Stimulated activated effector memory CD8-positive, alpha-beta T cell treated with anti-CD3 and anti-CD28 coated beads, Interleukin-12 subunit alpha, Interleukin-12 subunit beta, amount 100 ng/mL, for 72 hours (primary cell): ENCODE results near the gene SRRM2.

ENCODE experiments used
- ATAC-seq: fragments of 150-1000 bp; cut with Tn5 transposase; 2 replicates; pipeline ENCODE4 v1.10.0; 2021
- DNase-seq, 2 donors: peaks; one replicate each; pipeline ENCODE4 v3.0.0; 2021 to 2022; ENCODE audit warnings: low spot score in 2 of 2
- H3K27ac Mint-ChIP-seq: one replicate; pipeline ENCODE4 v1.8.0; 2022; ENCODE audit warnings: mild to moderate bottlenecking, mixed read lengths
- H3K36me3 Mint-ChIP-seq: one replicate; pipeline ENCODE4 v1.8.0; 2022; ENCODE audit warnings: mild to moderate bottlenecking, mixed read lengths
- H3K4me1 Mint-ChIP-seq: one replicate; pipeline ENCODE4 v1.8.0; 2022; ENCODE audit warnings: mixed read lengths
- H3K4me3 Mint-ChIP-seq: one replicate; pipeline ENCODE4 v1.8.0; 2022; ENCODE audit warnings: mild to moderate bottlenecking, mixed read lengths
- H3K9me3 Mint-ChIP-seq: one replicate; pipeline ENCODE4 v1.8.0; 2022; ENCODE audit warnings: mixed read lengths

Gene SRRM2

GRCh38 chr16:2743007-2743810 is 9.2 kb upstream of the SRRM2 start:
- H3K36me3 Mint-ChIP-seq: no peaks in the 10 kb centered on the region
- no peak overlapping the region for H3K4me3 Mint-ChIP-seq
- H3K4me1 Mint-ChIP-seq: no peaks in the 10 kb centered on the region
- peak overlapping the region; percentile 48 for H3K27ac Mint-ChIP-seq
- no peak for ATAC-seq
- no peak for DNase-seq
- H3K9me3 Mint-ChIP-seq: no peaks in the 10 kb centered on the region

DNA sequence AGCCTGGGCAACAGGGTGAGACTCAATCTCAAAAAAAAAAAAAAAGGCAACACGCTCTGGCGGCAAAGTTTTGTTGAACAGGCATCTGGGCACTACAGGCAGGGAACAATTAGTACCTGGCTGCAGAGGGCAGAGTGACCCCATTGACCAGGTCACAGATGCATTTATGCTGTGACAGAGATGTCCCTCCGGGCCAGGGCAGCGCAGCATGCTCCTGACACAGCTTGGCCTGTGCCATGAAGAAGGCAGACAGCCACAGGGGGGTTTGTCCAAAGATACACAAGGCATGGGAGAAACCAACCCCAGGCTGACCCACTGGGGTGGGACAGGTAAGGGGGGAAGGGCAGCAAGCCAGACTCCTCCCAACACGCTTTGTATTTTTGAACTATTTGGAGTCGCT is 7.7 kb upstream of the SRRM2 start:
- H3K9me3 Mint-ChIP-seq: no peaks in the 10 kb centered on the region
- H3K4me1 Mint-ChIP-seq: no peaks in the 10 kb centered on the region
- ATAC-seq: no peak
- H3K27ac Mint-ChIP-seq: no peak overlapping the region
- DNase-seq: no peak
- no peaks in the 10 kb centered on the region for H3K36me3 Mint-ChIP-seq
- no peak overlapping the region for H3K4me3 Mint-ChIP-seq

DNA sequence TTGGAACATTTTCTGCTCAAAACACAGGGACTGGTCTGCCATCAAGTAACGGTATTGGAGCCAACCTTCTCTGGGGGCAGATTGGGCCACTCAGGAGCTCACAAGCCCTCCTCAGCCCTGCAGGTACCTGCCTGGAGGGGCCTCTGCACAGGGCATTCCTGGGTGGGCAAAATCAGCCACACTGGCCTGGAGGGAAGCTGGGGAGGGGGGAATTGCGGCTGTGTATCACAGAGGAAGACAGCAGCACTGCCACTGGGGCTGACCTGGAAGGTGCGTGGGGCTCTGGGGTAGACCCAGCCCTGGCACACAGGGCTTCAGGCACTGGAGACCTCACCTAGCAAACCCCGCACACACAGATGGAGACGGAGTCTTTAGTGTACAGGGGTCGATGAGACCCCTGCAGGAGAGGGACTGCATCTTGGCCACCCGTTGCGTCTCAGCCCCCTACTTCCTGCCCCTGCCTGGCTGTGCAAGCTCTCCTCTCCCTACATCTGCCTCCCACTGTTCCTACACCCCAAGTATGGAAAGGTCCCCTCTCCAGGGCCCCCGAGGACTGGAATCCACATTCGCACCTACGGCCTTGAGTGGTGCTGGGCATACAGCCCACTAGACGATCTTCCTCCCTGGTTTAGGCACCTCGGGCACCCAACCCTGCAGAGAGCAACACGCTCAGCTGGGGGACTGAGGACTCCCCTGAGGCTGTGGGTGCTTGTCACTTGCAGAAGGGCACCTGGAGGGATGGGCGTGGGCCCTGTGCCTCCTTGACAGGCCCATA is 7.1 kb upstream of the SRRM2 start:
- ATAC-seq: no peak

DNA sequence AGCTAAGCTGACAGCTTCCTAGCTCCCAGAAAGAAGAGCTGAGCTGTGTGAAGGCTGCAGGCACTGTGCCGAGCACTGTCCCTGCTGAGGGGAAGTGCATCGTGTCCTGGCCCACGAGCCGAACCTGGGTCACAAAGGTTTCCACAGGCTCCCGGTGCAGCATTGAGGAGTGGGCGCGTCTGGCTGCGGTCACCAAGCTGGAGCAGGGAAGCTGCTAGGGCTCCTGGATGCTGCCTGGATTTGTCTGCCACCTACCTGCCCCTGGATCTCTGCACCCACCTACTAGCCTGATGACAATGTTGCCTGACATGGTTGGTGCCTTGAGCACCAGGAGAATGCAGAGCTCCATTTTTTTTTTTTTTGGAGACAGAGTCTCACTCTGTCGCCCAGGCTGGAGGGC is 6.5 kb upstream of the SRRM2 start:
- Mint-ChIP-seq H3K9me3 (no peaks in the 10 kb centered on the region), H3K27ac (no peak overlapping the region), H3K4me1 (peaks cover 11% of the 10 kb centered on the region), H3K4me3 (no peak overlapping the region), H3K36me3 (peaks cover 2% of the 10 kb centered on the region)
- no peak for ATAC-seq
- DNase-seq: no peak

More for the DNA sequence above, 7.1 kb upstream of the SRRM2 start:
- no peak overlapping the region for H3K27ac Mint-ChIP-seq
- H3K4me1 Mint-ChIP-seq: peaks cover 5% of the 10 kb centered on the region
- H3K36me3 Mint-ChIP-seq: no peaks in the 10 kb centered on the region
- DNase-seq: no peak
- H3K9me3 Mint-ChIP-seq: no peaks in the 10 kb centered on the region
- H3K4me3 Mint-ChIP-seq: no peak overlapping the region

GRCh38 chr16:2748757-2749455 is 3.5 kb upstream of the SRRM2 start:
- no peak for DNase-seq
- Mint-ChIP-seq H3K4me3 (no peak overlapping the region), H3K9me3 (no peaks in the 10 kb centered on the region), H3K4me1 (peaks cover 23% of the 10 kb centered on the region), H3K36me3 (peaks cover 30% of the 10 kb centered on the region), H3K27ac (no peak overlapping the region)
- ATAC-seq: no peak

- Mint-ChIP-seq H3K4me1 (peaks cover 29% of the 10 kb centered on the region), H3K27ac (no peak overlapping the region), H3K9me3 (no peaks in the 10 kb centered on the region), H3K36me3 (peaks cover 36% of the 10 kb centered on the region), H3K4me3 (no peak overlapping the region)
- ATAC-seq (no peak), DNase-seq (no peak)
Measured at GRCh38 chr16:2749476-2749875, 3.0 kb upstream of the SRRM2 start.

DNA sequence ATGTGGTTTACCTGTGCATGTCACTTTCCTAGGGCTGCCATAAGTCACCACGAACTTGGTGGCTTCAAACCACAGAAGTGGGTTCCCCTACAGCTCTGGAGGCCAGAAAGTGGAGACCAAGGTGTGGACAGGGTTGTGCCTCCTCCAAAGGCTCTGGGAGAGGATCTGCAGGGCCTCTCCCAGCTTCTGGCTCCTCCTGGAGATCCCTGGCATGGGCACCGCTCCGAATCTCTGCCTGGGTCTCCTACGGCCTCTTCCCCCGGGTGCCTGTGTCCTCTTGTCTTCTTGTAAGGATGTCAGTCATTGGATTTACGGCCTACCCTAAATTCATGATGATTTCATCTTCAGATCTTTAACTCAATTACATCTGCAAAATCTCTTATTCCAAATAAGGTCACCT is 2.5 kb upstream of the SRRM2 start:
- peaks cover 33% of the 10 kb centered on the region for H3K4me1 Mint-ChIP-seq
- DNase-seq (no peak), ATAC-seq (no peak)
- H3K27ac Mint-ChIP-seq: peak overlapping the region; percentile 98
- peak overlapping the region; percentile 94 for H3K4me3 Mint-ChIP-seq
- peaks cover 41% of the 10 kb centered on the region for H3K36me3 Mint-ChIP-seq
- H3K9me3 Mint-ChIP-seq: no peaks in the 10 kb centered on the region

DNA sequence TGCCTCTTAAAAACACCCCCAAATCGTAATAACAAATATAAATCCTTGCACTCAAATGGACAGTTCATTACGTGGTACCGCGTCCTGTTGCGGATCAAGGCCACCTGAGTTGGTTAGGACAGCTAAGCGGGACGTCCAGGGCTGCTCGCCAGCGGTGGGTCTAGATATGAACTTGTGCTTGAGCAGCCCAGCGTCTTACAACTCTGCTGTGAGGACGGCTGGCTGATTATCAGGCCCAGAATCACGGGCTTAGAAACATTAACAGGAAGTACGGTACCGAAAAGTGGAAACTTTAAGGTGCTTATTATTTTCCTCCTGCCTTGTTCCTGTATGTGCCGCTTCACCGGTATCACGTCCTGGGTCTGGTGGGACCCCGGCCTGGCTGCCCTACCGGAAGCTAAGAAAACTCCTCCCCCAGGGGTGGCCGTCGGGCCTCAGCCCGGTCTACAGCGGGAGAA is 832 bp upstream of the SRRM2 start:
- no peak for DNase-seq
- H3K9me3 Mint-ChIP-seq: no peaks in the 10 kb centered on the region

GRCh38 chr16:2752850-2753732 is 653 bp downstream of the SRRM2 start:
- Mint-ChIP-seq H3K9me3 (no peaks in the 10 kb centered on the region), H3K36me3 (peaks cover 72% of the 10 kb centered on the region), H3K27ac (peak overlapping the region; percentile 98), H3K4me3 (peak overlapping the region; percentile 94), H3K4me1 (peaks cover 64% of the 10 kb centered on the region)
- DNase-seq (no peak), ATAC-seq (peak; percentile 63)

More for the DNA sequence above, 832 bp upstream of the SRRM2 start:
- Mint-ChIP-seq H3K27ac (peak overlapping the region; percentile 98), H3K4me1 (peaks cover 50% of the 10 kb centered on the region), H3K4me3 (peak overlapping the region; percentile 94), H3K36me3 (peaks cover 57% of the 10 kb centered on the region)
- no peak for ATAC-seq

DNA sequence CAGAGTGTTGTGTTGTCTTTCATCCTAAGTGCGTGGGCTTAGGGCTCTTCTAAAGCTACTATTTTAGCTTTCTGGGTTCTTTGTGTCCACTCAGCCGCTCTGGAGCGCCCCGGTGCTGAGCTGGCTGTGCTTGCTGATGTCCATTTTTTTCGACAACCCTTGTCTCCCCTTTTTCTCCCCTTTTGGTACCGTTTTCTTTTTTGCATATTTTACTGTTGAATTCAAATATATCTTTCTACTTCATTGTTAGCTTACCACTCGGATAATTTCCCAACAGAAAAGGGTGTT is 1.2 kb downstream of the SRRM2 start:
- DNase-seq: no peak
- Mint-ChIP-seq H3K9me3 (no peaks in the 10 kb centered on the region), H3K4me3 (peak overlapping the region; percentile 94), H3K36me3 (peaks cover 78% of the 10 kb centered on the region), H3K4me1 (peaks cover 67% of the 10 kb centered on the region), H3K27ac (peak overlapping the region; percentile 98)
- ATAC-seq: no peak

GRCh38 chr16:2755158-2755557 is 2.7 kb downstream of the SRRM2 start:
- H3K4me1 Mint-ChIP-seq: peaks cover 72% of the 10 kb centered on the region
- H3K9me3 Mint-ChIP-seq: no peaks in the 10 kb centered on the region
- peak overlapping the region; percentile 94 for H3K4me3 Mint-ChIP-seq
- H3K27ac Mint-ChIP-seq: peak overlapping the region; percentile 98
- H3K36me3 Mint-ChIP-seq: peaks cover 93% of the 10 kb centered on the region
- DNase-seq: no peak
- ATAC-seq: no peak

DNA sequence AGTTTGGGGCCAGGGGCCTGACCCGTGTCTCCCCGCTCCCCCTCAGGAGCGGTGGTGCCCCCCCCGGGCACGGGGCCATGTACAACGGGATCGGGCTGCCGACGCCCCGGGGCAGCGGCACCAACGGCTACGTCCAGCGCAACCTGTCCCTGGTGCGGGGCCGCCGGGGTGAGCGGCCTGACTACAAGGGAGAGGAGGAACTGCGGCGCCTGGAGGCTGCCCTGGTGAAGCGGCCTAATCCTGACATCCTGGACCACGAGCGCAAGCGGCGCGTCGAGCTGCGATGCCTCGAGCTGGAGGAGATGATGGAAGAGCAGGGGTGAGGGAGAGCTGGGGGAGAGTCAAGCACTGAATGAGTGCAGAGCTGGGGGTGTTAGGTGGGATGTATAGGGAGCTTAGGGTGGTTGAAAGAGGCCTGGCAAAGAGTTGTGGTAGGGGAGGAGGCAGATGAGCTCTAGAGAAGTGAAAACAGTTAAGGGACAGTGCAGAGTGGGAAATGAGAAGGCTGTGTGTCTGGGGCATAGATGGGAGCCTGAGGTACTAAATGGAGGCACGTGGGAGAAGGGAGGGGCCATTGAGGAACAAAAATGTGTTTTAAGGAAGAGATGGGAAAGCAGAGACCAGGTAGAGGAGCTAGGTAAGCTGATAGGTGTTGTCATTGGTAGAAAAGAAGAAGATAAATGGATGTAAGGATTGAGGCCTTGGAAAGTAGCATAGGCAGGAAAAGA is 4.0 kb downstream of the SRRM2 start:
- Mint-ChIP-seq H3K27ac (peak overlapping the region; percentile 98), H3K4me1 (peaks cover 73% of the 10 kb centered on the region), H3K9me3 (no peaks in the 10 kb centered on the region), H3K4me3 (peak overlapping the region; percentile 94), H3K36me3 (peaks cover 100% of the 10 kb centered on the region)
- DNase-seq (no peak), ATAC-seq (no peak)

GRCh38 chr16:2757344-2757743 is 4.9 kb downstream of the SRRM2 start:
- Mint-ChIP-seq H3K4me1 (peaks cover 78% of the 10 kb centered on the region), H3K9me3 (no peaks in the 10 kb centered on the region), H3K4me3 (no peak overlapping the region), H3K36me3 (peaks cover 100% of the 10 kb centered on the region), H3K27ac (peak overlapping the region; percentile 98)
- no peak for ATAC-seq
- DNase-seq: no peak

DNA sequence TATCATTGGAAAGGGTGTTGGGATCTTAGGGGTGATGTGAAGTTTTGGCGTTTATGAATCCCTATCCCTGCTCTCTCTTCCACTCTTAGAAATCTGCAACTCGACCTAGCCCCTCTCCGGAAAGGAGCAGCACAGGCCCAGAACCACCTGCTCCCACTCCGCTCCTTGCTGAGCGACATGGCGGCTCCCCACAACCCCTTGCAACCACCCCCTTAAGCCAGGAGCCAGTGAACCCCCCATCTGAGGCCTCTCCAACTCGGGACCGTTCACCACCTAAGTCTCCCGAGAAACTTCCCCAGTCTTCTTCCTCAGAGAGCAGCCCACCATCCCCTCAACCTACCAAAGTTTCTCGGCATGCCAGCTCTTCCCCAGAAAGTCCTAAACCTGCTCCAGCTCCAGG is 9.0 kb downstream of the SRRM2 start:
- no peak overlapping the region for H3K27ac Mint-ChIP-seq
- ATAC-seq: no peak
- H3K4me1 Mint-ChIP-seq: peaks cover 70% of the 10 kb centered on the region
- peaks cover 100% of the 10 kb centered on the region for H3K36me3 Mint-ChIP-seq
- H3K4me3 Mint-ChIP-seq: no peak overlapping the region
- H3K9me3 Mint-ChIP-seq: no peaks in the 10 kb centered on the region
- DNase-seq: no peak
